HEK293 (cell line): ENCODE measurements around the gene B3GNT3.

Source experiments
- CTCF ChIP-seq: fragments of 450-650 bp; formaldehyde crosslinking; IDR thresholded peaks from 2 replicates; pipeline ENCODE4 v1.5.1; 2016; ENCODE audit warnings: missing biosample characterization, missing genetic modification characterization
- ZBTB49 ChIP-seq: fragments of 450-650 bp; formaldehyde crosslinking; IDR thresholded peaks from 2 replicates; pipeline ENCODE4 v1.5.1; 2016; ENCODE audit warnings: missing biosample characterization, missing genetic modification characterization, low read depth
- ZNF138 ChIP-seq: fragments of 450-650 bp; formaldehyde crosslinking; IDR thresholded peaks from 2 replicates; pipeline ENCODE4 v1.5.1; 2016; ENCODE audit warnings: missing biosample characterization, missing genetic modification characterization, borderline replicate concordance

GRCh38 chr19:17767559-17767958 is 27.4 kb upstream of the B3GNT3 start:
- TF ChIP-seq CTCF (tag by site-specific recombination) (no peak), ZBTB49 (tag by site-specific recombination) (no peak), ZNF138 (tag by site-specific recombination) (no peak)
